ENCODE measurements around the gene ELAVL3.

- TF ChIP-seq POLR2A (IDR thresholded peaks at IDR 0.05) (no peak), CTCF (IDR thresholded peaks at IDR 0.05) (no peak)
These were observed 7.1 kb downstream of the ELAVL3 start for GRCh38 chr19:11473725-11474124.

Data from lower leg skin (tissue), 3 donors.